Nephron (organoid): ENCODE data around the gene SLC6A1.

ENCODE experiments used
- H3K27ac Mint-ChIP-seq, 3 experiments: 2 replicates each; pipeline ENCODE4 v1.8.0; 2020; ENCODE audit warnings: mixed read lengths in 3 of 3, mild to moderate bottlenecking in 2 of 3, moderate library complexity in 1 of 3
- H3K27me3 Mint-ChIP-seq: 2 replicates; pipeline ENCODE4 v1.8.0; 2021; ENCODE audit warnings: low read depth, mild to moderate bottlenecking, moderate library complexity, mixed read lengths
- H3K36me3 Mint-ChIP-seq: 2 replicates; pipeline ENCODE4 v1.8.0; 2020; ENCODE audit warnings: low read depth, mixed read lengths
- H3K4me1 Mint-ChIP-seq: 2 replicates; pipeline ENCODE4 v1.8.0; 2020; ENCODE audit warnings: mixed read lengths
- H3K4me3 Mint-ChIP-seq, 3 experiments: 2 replicates each; pipeline ENCODE4 v1.8.0; 2020; ENCODE audit warnings: mild to moderate bottlenecking in 3 of 3, mixed read lengths in 3 of 3, moderate library complexity in 2 of 3
- H3K9me3 Mint-ChIP-seq: 2 replicates; pipeline ENCODE4 v1.8.0; 2020; ENCODE audit warnings: mixed read lengths
- TF ChIP-seq, protein P1 (sequence below), 3 experiments: fragments of 200-600 bp; sonication (generic); IDR thresholded peaks; one replicate each; pipeline ENCODE4 v1.5.0; 2021; ENCODE audit warnings: antibody characterized with exemption in 3 of 3; ENCODE audit not compliant: unreplicated experiment in 3 of 3

Gene SLC6A1

DNA sequence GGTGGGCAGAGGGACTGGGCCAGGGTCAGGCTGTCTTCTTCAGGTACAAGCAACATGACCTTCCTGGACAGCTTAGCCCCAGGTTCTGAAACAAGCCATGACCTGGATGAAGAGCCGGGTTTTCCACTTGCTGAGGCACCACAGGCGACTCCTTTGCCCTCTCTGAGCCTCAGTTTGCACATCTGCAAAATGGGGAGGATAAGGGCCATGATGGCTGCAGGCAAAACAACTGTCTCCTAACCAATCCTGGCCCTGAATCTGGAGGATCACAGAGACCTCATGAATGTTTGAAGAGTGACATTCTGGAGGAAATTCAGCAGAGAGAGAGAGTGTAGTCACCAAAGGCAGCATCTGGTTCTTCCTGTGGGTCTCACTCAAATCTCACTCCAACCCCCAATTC lies 8.0 kb downstream of the SLC6A1 start:
- TF ChIP-seq, protein P1, sequence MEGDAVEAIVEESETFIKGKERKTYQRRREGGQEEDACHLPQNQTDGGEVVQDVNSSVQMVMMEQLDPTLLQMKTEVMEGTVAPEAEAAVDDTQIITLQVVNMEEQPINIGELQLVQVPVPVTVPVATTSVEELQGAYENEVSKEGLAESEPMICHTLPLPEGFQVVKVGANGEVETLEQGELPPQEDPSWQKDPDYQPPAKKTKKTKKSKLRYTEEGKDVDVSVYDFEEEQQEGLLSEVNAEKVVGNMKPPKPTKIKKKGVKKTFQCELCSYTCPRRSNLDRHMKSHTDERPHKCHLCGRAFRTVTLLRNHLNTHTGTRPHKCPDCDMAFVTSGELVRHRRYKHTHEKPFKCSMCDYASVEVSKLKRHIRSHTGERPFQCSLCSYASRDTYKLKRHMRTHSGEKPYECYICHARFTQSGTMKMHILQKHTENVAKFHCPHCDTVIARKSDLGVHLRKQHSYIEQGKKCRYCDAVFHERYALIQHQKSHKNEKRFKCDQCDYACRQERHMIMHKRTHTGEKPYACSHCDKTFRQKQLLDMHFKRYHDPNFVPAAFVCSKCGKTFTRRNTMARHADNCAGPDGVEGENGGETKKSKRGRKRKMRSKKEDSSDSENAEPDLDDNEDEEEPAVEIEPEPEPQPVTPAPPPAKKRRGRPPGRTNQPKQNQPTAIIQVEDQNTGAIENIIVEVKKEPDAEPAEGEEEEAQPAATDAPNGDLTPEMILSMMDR (IDR thresholded peaks at IDR 0.05; ENCODE audit: unreplicated experiment in 3 of 3), result no peak
- no peaks in the 10 kb centered on the region for H3K9me3 Mint-ChIP-seq
- no peak overlapping the region for H3K27ac Mint-ChIP-seq
- H3K4me1 Mint-ChIP-seq, result peaks cover 16% of the 10 kb centered on the region
- H3K4me3 Mint-ChIP-seq, result no peak overlapping the region
- H3K36me3 Mint-ChIP-seq, result no peaks in the 10 kb centered on the region
- H3K27me3 Mint-ChIP-seq, result peaks cover 68% of the 10 kb centered on the region

- H3K9me3 Mint-ChIP-seq, result no peaks in the 10 kb centered on the region
- TF ChIP-seq, protein P1 (IDR thresholded peaks at IDR 0.05; ENCODE audit: unreplicated experiment in 3 of 3), result no peak
- H3K4me3 Mint-ChIP-seq, result no peak overlapping the region
- H3K27ac Mint-ChIP-seq, result no peak overlapping the region
- peaks cover 64% of the 10 kb centered on the region for H3K27me3 Mint-ChIP-seq
- peaks cover 16% of the 10 kb centered on the region for H3K4me1 Mint-ChIP-seq
- no peaks in the 10 kb centered on the region for H3K36me3 Mint-ChIP-seq
Observed at GRCh38 chr3:11001020-11001657, 8.6 kb downstream of the SLC6A1 start.

DNA sequence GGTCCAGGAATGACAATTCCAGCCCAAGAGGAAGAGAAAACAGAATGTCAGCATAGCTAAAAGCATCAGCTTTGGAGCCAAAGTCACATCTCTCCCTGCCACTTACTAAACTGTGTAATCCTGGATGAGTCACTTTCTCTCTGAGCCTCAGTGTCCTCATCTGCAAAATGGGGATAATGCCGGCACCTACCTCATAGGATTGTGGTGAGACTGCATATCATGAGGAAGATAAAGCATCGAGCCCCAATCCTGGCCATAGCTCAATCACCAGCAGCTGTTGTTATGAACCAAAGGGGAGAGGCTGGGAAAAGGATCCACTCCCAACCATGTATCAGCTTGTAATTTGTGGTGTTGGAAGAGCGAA lies 9.1 kb downstream of the SLC6A1 start:
- Mint-ChIP-seq H3K4me1 (peaks cover 16% of the 10 kb centered on the region), H3K9me3 (no peaks in the 10 kb centered on the region), H3K4me3 (no peak overlapping the region), H3K27me3 (peaks cover 62% of the 10 kb centered on the region), H3K36me3 (no peaks in the 10 kb centered on the region), H3K27ac (no peak overlapping the region)
- TF ChIP-seq, protein P1 (IDR thresholded peaks at IDR 0.05; ENCODE audit: unreplicated experiment in 3 of 3), result no peak

- no peaks in the 10 kb centered on the region for H3K36me3 Mint-ChIP-seq
- no peak overlapping the region for H3K27ac Mint-ChIP-seq
- peaks cover 59% of the 10 kb centered on the region for H3K27me3 Mint-ChIP-seq
- H3K9me3 Mint-ChIP-seq, result no peaks in the 10 kb centered on the region
- H3K4me3 Mint-ChIP-seq, result no peak overlapping the region
- peaks cover 16% of the 10 kb centered on the region for H3K4me1 Mint-ChIP-seq
- TF ChIP-seq, protein P1 (IDR thresholded peaks at IDR 0.05; ENCODE audit: unreplicated experiment in 3 of 3), result no peak
Observed at GRCh38 chr3:11002371-11002807, 9.8 kb downstream of the SLC6A1 start.

DNA sequence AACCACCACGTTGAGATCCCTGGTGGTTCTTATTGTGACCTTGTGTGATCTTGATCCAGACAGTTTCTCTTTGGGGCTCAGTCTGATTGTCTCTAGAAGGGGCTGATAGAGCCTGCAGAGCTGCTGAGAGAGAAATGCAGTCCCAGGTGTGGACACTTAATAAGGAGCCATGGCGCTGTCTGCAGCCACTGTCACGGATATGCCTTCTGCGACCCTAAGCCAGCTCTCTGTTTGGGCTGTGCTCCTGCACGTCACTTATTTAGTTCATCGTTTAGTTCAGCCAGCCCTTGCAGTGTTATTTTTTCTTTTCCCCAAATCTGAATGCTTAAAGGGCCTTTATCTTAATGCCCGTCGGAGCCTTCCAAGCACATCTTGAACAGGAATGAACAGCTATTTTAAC lies 12.0 kb downstream of the SLC6A1 start:
- Mint-ChIP-seq H3K9me3 (no peaks in the 10 kb centered on the region), H3K36me3 (no peaks in the 10 kb centered on the region), H3K27ac (no peak overlapping the region), H3K4me3 (no peak overlapping the region), H3K27me3 (peaks cover 37% of the 10 kb centered on the region), H3K4me1 (peaks cover 14% of the 10 kb centered on the region)
- TF ChIP-seq, protein P1 (IDR thresholded peaks at IDR 0.05; ENCODE audit: unreplicated experiment in 3 of 3), result no peak

GRCh38 chr3:11005686-11006256 lies 13.2 kb downstream of the SLC6A1 start:
- Mint-ChIP-seq H3K27ac (no peak overlapping the region), H3K4me3 (no peak overlapping the region), H3K4me1 (peaks cover 11% of the 10 kb centered on the region), H3K9me3 (no peaks in the 10 kb centered on the region), H3K36me3 (no peaks in the 10 kb centered on the region), H3K27me3 (peaks cover 33% of the 10 kb centered on the region)
- TF ChIP-seq, protein P1 (IDR thresholded peaks at IDR 0.05; ENCODE audit: unreplicated experiment in 3 of 3), result no peak
